ENCODE measurements around the gene ACADVL. TPM values are rescaled to one million over a fixed set of nuclear protein-coding genes. Genes with fewer than 3 reads are reported as not detected.

ACADVL gene
- total RNA-seq, 4 donors from 2014 or later = 453 to 742 (median 464) TPM

GRCh38 chr17:7192271-7192937, 27.3 kb upstream of the ACADVL start:
- intact Hi-C loops (cut with DNase I) = no loop called here
- H3K36me3 ChIP-seq = peaks cover 0 to 71% (median 17%) of the 10 kb centered on the region in 3 donors

GRCh38 chr17:7195971-7196370, 23.8 kb upstream of the ACADVL start:
- intact Hi-C loops (cut with DNase I) = no loop called here
- no peak for DNase-seq
- H3K27ac ChIP-seq = no peak overlapping the region
- H3K4me3 ChIP-seq = no peak overlapping the region
- H3K4me1 ChIP-seq = no peaks in the 10 kb centered on the region
- 92% methylated on average over 6 of the region's 12 CpGs; no CpG with 5 or more reads in 1 of the 2 donors for WGBS, 2 donors
- peaks cover 0 to 71% (median 17%) of the 10 kb centered on the region in 3 donors for H3K36me3 ChIP-seq
- no peaks in the 10 kb centered on the region for H3K27me3 ChIP-seq
- H3K9me3 ChIP-seq = no peaks in the 10 kb centered on the region
- TF ChIP-seq CTCF (IDR thresholded peaks at IDR 0.05) = no peak
- TF ChIP-seq POLR2A (IDR thresholded peaks at IDR 0.05) = no peak

More at GRCh38 chr17:7192271-7192937, 27.3 kb upstream of the ACADVL start:
- H3K27me3 ChIP-seq = no peaks in the 10 kb centered on the region
- DNase-seq = no peak
- no peaks in the 10 kb centered on the region for H3K9me3 ChIP-seq
- H3K4me3 ChIP-seq = no peak overlapping the region
- no peaks in the 10 kb centered on the region for H3K4me1 ChIP-seq
- TF ChIP-seq CTCF (IDR thresholded peaks at IDR 0.05) = no peak
- TF ChIP-seq POLR2A (IDR thresholded peaks at IDR 0.05) = no peak
- H3K27ac ChIP-seq = no peak overlapping the region
- 72 to 77% methylated on average over 12 of the region's 12 CpGs for WGBS, 2 donors

GRCh38 chr17:7196651-7197401, 22.9 kb upstream of the ACADVL start:
- DNase-seq = no peak
- intact Hi-C loops (cut with DNase I) = no loop called here

GRCh38 chr17:7203391-7203790, 16.3 kb upstream of the ACADVL start:
- no peaks in the 10 kb centered on the region for H3K9me3 ChIP-seq
- H3K27me3 ChIP-seq = no peaks in the 10 kb centered on the region
- TF ChIP-seq POLR2A (IDR thresholded peaks at IDR 0.05) (no peak), CTCF (IDR thresholded peaks at IDR 0.05) (no peak)
- no peak overlapping the region for H3K4me3 ChIP-seq
- WGBS, 2 donors = 95 to 100% methylated on average over 1 to 11 of the region's 16 CpGs
- intact Hi-C loops (cut with DNase I) = no loop called here
- H3K36me3 ChIP-seq = peaks cover 0 to 36% (median 7%) of the 10 kb centered on the region in 3 donors
- no peak for DNase-seq
- no peak overlapping the region for H3K27ac ChIP-seq
- H3K4me1 ChIP-seq = peaks cover 3 to 19% (median 7%) of the 10 kb centered on the region in 3 donors

More at GRCh38 chr17:7196651-7197401, 22.9 kb upstream of the ACADVL start:
- WGBS, 2 donors = 84 to 89% methylated on average over 4 to 14 of the region's 22 CpGs
- Histone ChIP-seq H3K4me1 (no peaks in the 10 kb centered on the region), H3K4me3 (no peak overlapping the region), H3K36me3 (peaks cover 0 to 72% (median 17%) of the 10 kb centered on the region in 3 donors), H3K27ac (no peak overlapping the region), H3K9me3 (no peaks in the 10 kb centered on the region), H3K27me3 (no peaks in the 10 kb centered on the region)
- TF ChIP-seq CTCF (IDR thresholded peaks at IDR 0.05) (no peak), POLR2A (IDR thresholded peaks at IDR 0.05) (no peak)

- TF ChIP-seq POLR2A (IDR thresholded peaks at IDR 0.05) = no peak
- TF ChIP-seq CTCF (IDR thresholded peaks at IDR 0.05) = no peak
- Histone ChIP-seq H3K36me3 (peaks cover 0 to 36% (median 7%) of the 10 kb centered on the region in 3 donors), H3K27me3 (no peaks in the 10 kb centered on the region), H3K4me3 (peak overlapping the region in 3 of 4 donors; percentile 52 to 66 (median 52)), H3K27ac (peak overlapping the region in 3 of 4 donors; percentile 71 to 79 (median 78)), H3K4me1 (peaks cover 3 to 19% (median 7%) of the 10 kb centered on the region in 3 donors), H3K9me3 (no peaks in the 10 kb centered on the region)
- 55 to 68% methylated on average over 7 to 8 of the region's 15 CpGs for WGBS, 2 donors
- DNase-seq = no peak
- intact Hi-C loops (cut with DNase I) = no loop called here
These were observed 15.4 kb upstream of the ACADVL start for GRCh38 chr17:7204336-7204735.

All from esophagus squamous epithelium (tissue), 5 donors.